HCT116 (cell line): ENCODE results near the gene PCK2.

Experiments used
- CEBPB ChIP-seq: IDR thresholded peaks from 2 replicates; pipeline ENCODE4 v1.6.1; 2012; ENCODE audit warnings: low read depth
- EGR1 ChIP-seq: IDR thresholded peaks from 2 replicates; pipeline ENCODE4 v1.6.1; 2012; ENCODE audit warnings: low read depth
- ELF1 ChIP-seq: IDR thresholded peaks from 2 replicates; pipeline ENCODE4 v1.6.1; 2012; ENCODE audit warnings: low read depth, borderline replicate concordance
- EZH2 ChIP-seq: fragments of 200-600 bp; sonication (generic); IDR thresholded peaks from 2 replicates; pipeline ENCODE4 v1.6.1; 2017; ENCODE audit warnings: antibody characterized with exemption, mixed run types
- JUND ChIP-seq: IDR thresholded peaks from 2 replicates; pipeline ENCODE4 v1.6.1; 2012
- POLR2A ChIP-seq: IDR thresholded peaks from 2 replicates; pipeline ENCODE4 v1.7.0; 2011; ENCODE audit warnings: borderline replicate concordance; ENCODE audit not compliant: insufficient read depth, insufficient read length; ENCODE audit errors: extremely low read depth
- POLR2AphosphoS5 ChIP-seq: IDR thresholded peaks from 2 replicates; pipeline ENCODE4 v1.6.1; 2011; ENCODE audit warnings: mild to moderate bottlenecking, low read depth, low read length, moderate library complexity
- SIN3A ChIP-seq: IDR thresholded peaks from 2 replicates; pipeline ENCODE4 v1.6.1; 2012; ENCODE audit warnings: low read depth
- SRF ChIP-seq: IDR thresholded peaks from 2 replicates; pipeline ENCODE4 v1.6.1; 2012; ENCODE audit warnings: low read depth
- TF ChIP-seq, protein P1 (sequence below), 3 experiments: fragments of 200-600 bp in 1 of 3; sonication (generic) in 1 of 3; IDR thresholded peaks in 2 of 3; conservative IDR thresholded peaks in 1 of 3; 2 replicates each; pipeline ENCODE4 v1.5.1; 2012 to 2017; ENCODE audit warnings: low read depth in 2 of 3, low read length in 2 of 3, antibody characterized with exemption in 1 of 3, borderline replicate concordance in 1 of 3, control low read depth in 1 of 3, mild to moderate bottlenecking in 1 of 3, mixed read lengths in 1 of 3, mixed run types in 1 of 3, moderate library complexity in 1 of 3; ENCODE audit not compliant: insufficient read depth in 1 of 3
- TF ChIP-seq, protein P2 (sequence below): IDR thresholded peaks from 2 replicates; pipeline ENCODE4 v1.6.1; 2012
- TF ChIP-seq, protein P3 (sequence below): IDR thresholded peaks from 2 replicates; pipeline ENCODE4 v1.6.1; 2012
- TF ChIP-seq, protein P4 (sequence below): IDR thresholded peaks from 2 replicates; pipeline ENCODE4 v1.6.1; 2012; ENCODE audit warnings: low read depth

DNA sequence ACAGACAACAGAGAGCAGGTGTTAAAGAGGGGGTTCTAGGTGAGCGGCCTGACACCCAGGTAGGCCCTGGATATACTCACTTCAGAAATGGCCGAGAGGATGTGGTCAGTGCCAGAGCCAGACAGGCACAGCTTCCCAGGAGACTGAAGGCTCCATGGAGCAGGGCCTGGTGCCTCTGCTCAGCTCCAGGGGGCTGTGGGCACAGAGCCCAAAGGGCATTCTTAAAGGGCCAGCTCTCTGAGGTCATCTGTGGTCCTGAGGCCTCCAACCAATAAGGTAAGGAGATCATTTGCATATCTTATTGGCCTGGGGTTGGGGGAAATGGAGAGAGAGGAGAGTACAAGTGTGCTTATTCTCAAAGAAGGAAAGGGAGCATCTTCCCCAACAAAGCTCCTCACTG, 9.7 kb upstream of the PCK2 start:
- TF ChIP-seq, protein P1, sequence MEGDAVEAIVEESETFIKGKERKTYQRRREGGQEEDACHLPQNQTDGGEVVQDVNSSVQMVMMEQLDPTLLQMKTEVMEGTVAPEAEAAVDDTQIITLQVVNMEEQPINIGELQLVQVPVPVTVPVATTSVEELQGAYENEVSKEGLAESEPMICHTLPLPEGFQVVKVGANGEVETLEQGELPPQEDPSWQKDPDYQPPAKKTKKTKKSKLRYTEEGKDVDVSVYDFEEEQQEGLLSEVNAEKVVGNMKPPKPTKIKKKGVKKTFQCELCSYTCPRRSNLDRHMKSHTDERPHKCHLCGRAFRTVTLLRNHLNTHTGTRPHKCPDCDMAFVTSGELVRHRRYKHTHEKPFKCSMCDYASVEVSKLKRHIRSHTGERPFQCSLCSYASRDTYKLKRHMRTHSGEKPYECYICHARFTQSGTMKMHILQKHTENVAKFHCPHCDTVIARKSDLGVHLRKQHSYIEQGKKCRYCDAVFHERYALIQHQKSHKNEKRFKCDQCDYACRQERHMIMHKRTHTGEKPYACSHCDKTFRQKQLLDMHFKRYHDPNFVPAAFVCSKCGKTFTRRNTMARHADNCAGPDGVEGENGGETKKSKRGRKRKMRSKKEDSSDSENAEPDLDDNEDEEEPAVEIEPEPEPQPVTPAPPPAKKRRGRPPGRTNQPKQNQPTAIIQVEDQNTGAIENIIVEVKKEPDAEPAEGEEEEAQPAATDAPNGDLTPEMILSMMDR (IDR thresholded peaks at IDR 0.05 in 2 of 3, conservative IDR thresholded peaks at IDR 0.05 in 1 of 3; ENCODE audit: borderline replicate concordance in 1 of 3, insufficient read depth in 1 of 3, low read depth in 2 of 3, low read length in 2 of 3): no peak
- TF ChIP-seq SRF (no peak), POLR2AphosphoS5 (no peak), EGR1 (no peak), CEBPB (no peak), ELF1 (no peak), JUND (no peak), EZH2 (no peak), POLR2A (no peak), SIN3A (no peak)
- TF ChIP-seq, protein P2, sequence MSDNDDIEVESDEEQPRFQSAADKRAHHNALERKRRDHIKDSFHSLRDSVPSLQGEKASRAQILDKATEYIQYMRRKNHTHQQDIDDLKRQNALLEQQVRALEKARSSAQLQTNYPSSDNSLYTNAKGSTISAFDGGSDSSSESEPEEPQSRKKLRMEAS: no peak
- TF ChIP-seq, protein P3, sequence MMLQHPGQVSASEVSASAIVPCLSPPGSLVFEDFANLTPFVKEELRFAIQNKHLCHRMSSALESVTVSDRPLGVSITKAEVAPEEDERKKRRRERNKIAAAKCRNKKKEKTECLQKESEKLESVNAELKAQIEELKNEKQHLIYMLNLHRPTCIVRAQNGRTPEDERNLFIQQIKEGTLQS: no peak
- TF ChIP-seq, protein P4, sequence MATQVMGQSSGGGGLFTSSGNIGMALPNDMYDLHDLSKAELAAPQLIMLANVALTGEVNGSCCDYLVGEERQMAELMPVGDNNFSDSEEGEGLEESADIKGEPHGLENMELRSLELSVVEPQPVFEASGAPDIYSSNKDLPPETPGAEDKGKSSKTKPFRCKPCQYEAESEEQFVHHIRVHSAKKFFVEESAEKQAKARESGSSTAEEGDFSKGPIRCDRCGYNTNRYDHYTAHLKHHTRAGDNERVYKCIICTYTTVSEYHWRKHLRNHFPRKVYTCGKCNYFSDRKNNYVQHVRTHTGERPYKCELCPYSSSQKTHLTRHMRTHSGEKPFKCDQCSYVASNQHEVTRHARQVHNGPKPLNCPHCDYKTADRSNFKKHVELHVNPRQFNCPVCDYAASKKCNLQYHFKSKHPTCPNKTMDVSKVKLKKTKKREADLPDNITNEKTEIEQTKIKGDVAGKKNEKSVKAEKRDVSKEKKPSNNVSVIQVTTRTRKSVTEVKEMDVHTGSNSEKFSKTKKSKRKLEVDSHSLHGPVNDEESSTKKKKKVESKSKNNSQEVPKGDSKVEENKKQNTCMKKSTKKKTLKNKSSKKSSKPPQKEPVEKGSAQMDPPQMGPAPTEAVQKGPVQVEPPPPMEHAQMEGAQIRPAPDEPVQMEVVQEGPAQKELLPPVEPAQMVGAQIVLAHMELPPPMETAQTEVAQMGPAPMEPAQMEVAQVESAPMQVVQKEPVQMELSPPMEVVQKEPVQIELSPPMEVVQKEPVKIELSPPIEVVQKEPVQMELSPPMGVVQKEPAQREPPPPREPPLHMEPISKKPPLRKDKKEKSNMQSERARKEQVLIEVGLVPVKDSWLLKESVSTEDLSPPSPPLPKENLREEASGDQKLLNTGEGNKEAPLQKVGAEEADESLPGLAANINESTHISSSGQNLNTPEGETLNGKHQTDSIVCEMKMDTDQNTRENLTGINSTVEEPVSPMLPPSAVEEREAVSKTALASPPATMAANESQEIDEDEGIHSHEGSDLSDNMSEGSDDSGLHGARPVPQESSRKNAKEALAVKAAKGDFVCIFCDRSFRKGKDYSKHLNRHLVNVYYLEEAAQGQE: no peak
